ENCODE results near the gene ZBTB17.
A peak's percentile ranks its signal among the peaks of the same experiment; 100 is the strongest.

ZBTB17 gene

DNA sequence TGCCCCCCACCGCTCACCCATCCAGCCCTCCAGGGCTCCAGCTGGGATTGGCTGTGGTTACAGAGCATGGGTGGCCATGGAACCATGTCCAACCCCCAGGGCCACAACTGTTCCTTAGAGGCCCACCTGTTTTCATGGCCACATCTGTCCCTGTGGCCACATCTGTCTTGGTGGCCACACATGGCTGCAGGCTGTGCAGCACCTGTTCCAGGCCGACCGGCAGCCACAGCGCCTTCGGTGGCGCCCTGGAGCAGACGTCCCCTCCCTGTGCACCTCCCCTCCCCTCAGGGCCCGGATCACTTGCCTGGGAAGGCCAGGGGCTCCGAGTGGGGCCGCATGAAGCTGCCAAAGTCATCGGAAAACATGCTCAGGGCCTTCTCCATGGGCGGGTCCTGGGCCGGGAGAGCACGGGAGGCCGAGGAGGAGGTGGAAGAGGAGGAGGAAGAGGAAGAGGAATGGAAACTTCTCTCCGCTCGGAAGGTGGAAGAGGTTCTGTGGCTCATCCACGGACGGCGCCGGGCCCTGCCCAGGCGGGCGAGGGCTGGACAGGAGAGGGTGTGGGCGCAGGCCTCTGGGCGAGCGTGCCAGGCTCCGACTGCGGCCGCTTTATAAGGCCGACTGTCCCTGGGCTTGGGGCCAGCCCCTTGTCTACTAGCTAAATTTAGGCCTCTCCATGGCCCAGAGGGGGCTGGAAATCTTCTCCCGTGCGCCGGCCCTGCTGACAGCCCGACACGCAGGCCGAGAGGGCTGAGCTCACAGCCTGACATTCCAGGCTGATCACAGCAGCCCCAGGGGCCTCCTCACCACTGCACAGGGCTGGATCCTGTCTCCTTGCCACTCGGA, 41.8 kb upstream of the ZBTB17 start, which contains the start of gene HSPB7:
Gene HSPB7 (minus strand): TSS at position 583 of the 843 bp plus-strand sequence. CDS start 80 bp downstream, at position 503.
- peak within 1 kb of the TSS; percentile 66 for H3K27ac ChIP-seq (ENCODE audit: low read depth, low read length)
- no peaks in the 10 kb centered on the region for H3K36me3 ChIP-seq (ENCODE audit: control insufficient read depth in 1 of 2, insufficient read depth in 2 of 2, low read length in 2 of 2)
- no peaks in the 10 kb centered on the region for H3K27me3 ChIP-seq (ENCODE audit: control insufficient read depth in 1 of 2, insufficient read depth in 2 of 2, low read length in 2 of 2)
- peak within 1 kb of the TSS in 1 of 2 donors; percentile 33 for H3K9ac ChIP-seq (ENCODE audit: low read depth in 1 of 2, low read length in 2 of 2)
- no peaks in the 10 kb centered on the region for H3K9me3 ChIP-seq (ENCODE audit: control insufficient read depth in 1 of 2, low read length in 2 of 2)
- peaks cover 9 to 12% of the 10 kb centered on the region in 2 donors for H3K4me1 ChIP-seq (ENCODE audit: control insufficient read depth in 1 of 2, insufficient read depth in 2 of 2, low read length in 2 of 2)
- no peak within 1 kb of the TSS for H3K4me3 ChIP-seq (ENCODE audit: low read depth in 1 of 2, low read length in 2 of 2)

- no peak overlapping the region for H3K4me3 ChIP-seq (ENCODE audit: low read depth in 1 of 2, low read length in 2 of 2)
- no peaks in the 10 kb centered on the region for H3K9me3 ChIP-seq (ENCODE audit: control insufficient read depth in 1 of 2, low read length in 2 of 2)
- H3K27me3 ChIP-seq (ENCODE audit: control insufficient read depth in 1 of 2, insufficient read depth in 2 of 2, low read length in 2 of 2) = no peaks in the 10 kb centered on the region
- H3K27ac ChIP-seq (ENCODE audit: low read depth, low read length) = peak overlapping the region; percentile 66
- no peak overlapping the region for H3K9ac ChIP-seq (ENCODE audit: low read depth in 1 of 2, low read length in 2 of 2)
- H3K36me3 ChIP-seq (ENCODE audit: control insufficient read depth in 1 of 2, insufficient read depth in 2 of 2, low read length in 2 of 2) = no peaks in the 10 kb centered on the region
- peaks cover 12 to 18% of the 10 kb centered on the region in 2 donors for H3K4me1 ChIP-seq (ENCODE audit: control insufficient read depth in 1 of 2, insufficient read depth in 2 of 2, low read length in 2 of 2)
Measured at GRCh38 chr1:16017076-16017460, 41.2 kb upstream of the ZBTB17 start.

DNA sequence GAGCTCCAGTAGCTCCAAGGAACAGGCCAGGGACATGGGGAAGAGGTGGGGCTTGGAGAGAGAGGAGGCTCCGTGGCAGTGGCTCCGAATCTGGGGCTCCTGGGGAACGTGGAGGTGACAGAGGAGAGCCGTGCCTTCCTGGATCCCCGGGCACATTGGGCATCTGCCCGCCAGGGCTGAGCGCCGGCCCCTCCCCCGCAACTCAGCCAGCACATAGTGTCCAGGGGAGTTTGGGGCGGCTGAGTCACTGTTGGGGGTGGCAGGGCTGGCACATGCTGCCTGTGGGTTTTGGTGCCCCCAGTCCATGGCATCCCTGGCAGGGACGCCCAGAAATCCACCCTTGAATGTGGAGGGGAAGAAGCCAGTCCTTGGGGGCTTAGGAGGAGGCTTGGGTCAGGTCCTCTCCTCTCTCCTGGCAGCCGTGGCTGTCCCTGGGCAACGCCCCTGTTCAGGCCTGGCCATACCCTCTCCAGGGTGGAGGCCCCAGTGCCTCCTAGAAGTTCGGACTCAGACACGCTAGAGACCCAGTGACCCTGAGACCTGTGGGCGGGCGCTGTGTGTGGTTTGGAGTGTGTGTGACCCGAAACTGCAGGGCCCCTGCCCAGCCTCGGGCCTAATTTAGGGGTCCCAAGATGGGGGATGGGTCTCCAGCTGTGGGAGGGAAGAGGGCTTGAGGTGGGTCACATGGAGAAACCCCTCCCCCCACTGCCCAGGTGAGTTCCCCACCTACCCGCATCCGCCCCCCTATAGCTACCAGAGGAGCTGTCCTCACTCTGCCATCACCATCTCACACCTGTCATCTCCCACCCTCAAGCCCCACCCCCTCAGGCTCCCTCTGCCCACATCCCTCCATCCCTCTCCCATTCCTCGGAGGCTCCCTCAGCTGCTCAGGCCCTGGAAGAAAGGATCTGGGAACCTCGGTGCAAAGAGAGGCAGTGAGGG, 40.3 kb upstream of the ZBTB17 start:
- Histone ChIP-seq H3K4me1 (ENCODE audit: control insufficient read depth in 1 of 2, insufficient read depth in 2 of 2, low read length in 2 of 2) (peaks cover 12 to 18% of the 10 kb centered on the region in 2 donors), H3K4me3 (ENCODE audit: low read depth in 1 of 2, low read length in 2 of 2) (no peak overlapping the region), H3K9ac (ENCODE audit: low read depth in 1 of 2, low read length in 2 of 2) (no peak overlapping the region), H3K27ac (ENCODE audit: low read depth, low read length) (peak overlapping the region; percentile 20), H3K9me3 (ENCODE audit: control insufficient read depth in 1 of 2, low read length in 2 of 2) (no peaks in the 10 kb centered on the region), H3K36me3 (ENCODE audit: control insufficient read depth in 1 of 2, insufficient read depth in 2 of 2, low read length in 2 of 2) (no peaks in the 10 kb centered on the region), H3K27me3 (ENCODE audit: control insufficient read depth in 1 of 2, insufficient read depth in 2 of 2, low read length in 2 of 2) (no peaks in the 10 kb centered on the region)

DNA sequence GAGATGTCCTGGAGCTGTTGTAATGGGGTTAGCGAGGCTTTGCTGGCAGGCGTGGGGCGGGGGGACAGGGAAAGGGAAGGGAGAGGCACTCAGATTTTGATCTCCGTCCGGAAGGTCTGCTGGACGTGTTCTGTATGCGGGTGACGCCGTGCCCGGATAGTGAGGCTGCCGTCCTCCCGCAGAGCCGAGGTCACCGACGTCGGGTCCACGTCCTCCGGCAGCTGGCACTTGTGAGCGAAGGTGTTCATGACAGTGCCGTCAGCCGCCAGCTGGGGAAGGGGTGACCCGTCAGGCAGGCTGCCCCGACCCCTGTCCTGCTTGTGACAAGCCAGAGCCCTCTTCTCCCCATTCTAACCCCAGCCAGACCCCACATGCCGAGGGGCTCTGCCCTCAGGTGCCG, 39.6 kb upstream of the ZBTB17 start:
- Histone ChIP-seq H3K36me3 (ENCODE audit: control insufficient read depth in 1 of 2, insufficient read depth in 2 of 2, low read length in 2 of 2) (no peaks in the 10 kb centered on the region), H3K4me3 (ENCODE audit: low read depth in 1 of 2, low read length in 2 of 2) (no peak overlapping the region), H3K4me1 (ENCODE audit: control insufficient read depth in 1 of 2, insufficient read depth in 2 of 2, low read length in 2 of 2) (peaks cover 12 to 18% of the 10 kb centered on the region in 2 donors), H3K27ac (ENCODE audit: low read depth, low read length) (peak overlapping the region; percentile 20), H3K9ac (ENCODE audit: low read depth in 1 of 2, low read length in 2 of 2) (peak overlapping the region in 1 of 2 donors; percentile 43), H3K9me3 (ENCODE audit: control insufficient read depth in 1 of 2, low read length in 2 of 2) (no peaks in the 10 kb centered on the region), H3K27me3 (ENCODE audit: control insufficient read depth in 1 of 2, insufficient read depth in 2 of 2, low read length in 2 of 2) (no peaks in the 10 kb centered on the region)

- Histone ChIP-seq H3K27ac (ENCODE audit: low read depth, low read length) (peak overlapping the region; percentile 50), H3K36me3 (ENCODE audit: control insufficient read depth in 1 of 2, insufficient read depth in 2 of 2, low read length in 2 of 2) (no peaks in the 10 kb centered on the region), H3K27me3 (ENCODE audit: control insufficient read depth in 1 of 2, insufficient read depth in 2 of 2, low read length in 2 of 2) (no peaks in the 10 kb centered on the region), H3K4me1 (ENCODE audit: control insufficient read depth in 1 of 2, insufficient read depth in 2 of 2, low read length in 2 of 2) (peaks cover 12 to 18% of the 10 kb centered on the region in 2 donors), H3K9me3 (ENCODE audit: control insufficient read depth in 1 of 2, low read length in 2 of 2) (no peaks in the 10 kb centered on the region), H3K9ac (ENCODE audit: low read depth in 1 of 2, low read length in 2 of 2) (peak overlapping the region in 1 of 2 donors; percentile 43), H3K4me3 (ENCODE audit: low read depth in 1 of 2, low read length in 2 of 2) (no peak overlapping the region)
Measured at GRCh38 chr1:16014509-16015482, 38.9 kb upstream of the ZBTB17 start.

GRCh38 chr1:16013908-16014258, 38.0 kb upstream of the ZBTB17 start:
- Histone ChIP-seq H3K27ac (ENCODE audit: low read depth, low read length) (peak overlapping the region; percentile 44), H3K27me3 (ENCODE audit: control insufficient read depth in 1 of 2, insufficient read depth in 2 of 2, low read length in 2 of 2) (no peaks in the 10 kb centered on the region), H3K36me3 (ENCODE audit: control insufficient read depth in 1 of 2, insufficient read depth in 2 of 2, low read length in 2 of 2) (no peaks in the 10 kb centered on the region), H3K4me3 (ENCODE audit: low read depth in 1 of 2, low read length in 2 of 2) (no peak overlapping the region), H3K4me1 (ENCODE audit: control insufficient read depth in 1 of 2, insufficient read depth in 2 of 2, low read length in 2 of 2) (peaks cover 12 to 18% of the 10 kb centered on the region in 2 donors), H3K9ac (ENCODE audit: low read depth in 1 of 2, low read length in 2 of 2) (peak overlapping the region in 1 of 2 donors; percentile 10), H3K9me3 (ENCODE audit: control insufficient read depth in 1 of 2, low read length in 2 of 2) (no peaks in the 10 kb centered on the region)

DNA sequence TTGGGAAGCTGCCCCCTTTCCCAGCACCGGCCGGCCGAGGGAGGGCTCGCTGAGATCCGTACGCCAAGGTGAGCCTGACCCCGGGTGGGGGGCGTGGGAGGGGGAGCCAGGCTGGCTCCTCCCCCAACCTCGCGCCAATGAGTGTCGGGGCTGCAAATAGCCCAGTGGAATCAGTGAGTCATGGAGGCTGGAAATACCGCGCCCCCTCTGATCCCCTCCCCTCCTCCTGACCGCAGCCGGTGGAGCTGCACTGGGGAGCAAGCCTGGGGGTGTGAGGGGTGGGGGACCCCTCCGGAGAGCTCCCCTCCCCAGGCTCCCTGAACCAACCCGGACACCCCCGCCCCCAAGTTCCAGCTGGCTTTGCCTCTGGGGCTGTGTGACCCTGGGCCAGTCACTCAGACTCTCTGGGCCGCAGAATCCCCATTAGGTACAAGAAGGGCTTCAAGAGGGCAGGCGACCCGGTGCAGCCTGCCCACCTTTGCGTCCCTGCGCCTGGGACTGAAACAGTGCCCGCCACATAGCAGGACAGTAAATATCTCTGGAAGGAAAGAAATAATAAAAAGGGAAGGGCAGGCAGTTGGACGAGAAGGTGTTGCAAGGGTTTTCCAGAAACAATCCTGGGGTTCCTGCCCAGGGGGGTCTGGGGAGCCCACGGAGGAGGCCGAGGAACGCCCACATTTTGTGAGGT, 37.5 kb upstream of the ZBTB17 start:
- peak overlapping the region; percentile 58 for H3K27ac ChIP-seq (ENCODE audit: low read depth, low read length)
- no peaks in the 10 kb centered on the region for H3K9me3 ChIP-seq (ENCODE audit: control insufficient read depth in 1 of 2, low read length in 2 of 2)
- H3K4me3 ChIP-seq (ENCODE audit: low read depth in 1 of 2, low read length in 2 of 2) = peak overlapping the region in 1 of 2 donors; percentile 50

GRCh38 chr1:16012590-16013219, 36.8 kb upstream of the ZBTB17 start:
- peaks cover 12% of the 10 kb centered on the region in 2 donors for H3K4me1 ChIP-seq (ENCODE audit: control insufficient read depth in 1 of 2, insufficient read depth in 2 of 2, low read length in 2 of 2)
- no peaks in the 10 kb centered on the region for H3K9me3 ChIP-seq (ENCODE audit: control insufficient read depth in 1 of 2, low read length in 2 of 2)
- H3K36me3 ChIP-seq (ENCODE audit: control insufficient read depth in 1 of 2, insufficient read depth in 2 of 2, low read length in 2 of 2) = no peaks in the 10 kb centered on the region
- H3K4me3 ChIP-seq (ENCODE audit: low read depth in 1 of 2, low read length in 2 of 2) = peak overlapping the region; percentile 40 to 50
- H3K27ac ChIP-seq (ENCODE audit: low read depth, low read length) = peak overlapping the region; percentile 42
- no peak overlapping the region for H3K9ac ChIP-seq (ENCODE audit: low read depth in 1 of 2, low read length in 2 of 2)
- H3K27me3 ChIP-seq (ENCODE audit: control insufficient read depth in 1 of 2, insufficient read depth in 2 of 2, low read length in 2 of 2) = no peaks in the 10 kb centered on the region

More for the DNA sequence above, 37.5 kb upstream of the ZBTB17 start:
- Histone ChIP-seq H3K4me1 (ENCODE audit: control insufficient read depth in 1 of 2, insufficient read depth in 2 of 2, low read length in 2 of 2) (peaks cover 12 to 18% of the 10 kb centered on the region in 2 donors), H3K36me3 (ENCODE audit: control insufficient read depth in 1 of 2, insufficient read depth in 2 of 2, low read length in 2 of 2) (no peaks in the 10 kb centered on the region), H3K9ac (ENCODE audit: low read depth in 1 of 2, low read length in 2 of 2) (peak overlapping the region in 1 of 2 donors; percentile 10), H3K27me3 (ENCODE audit: control insufficient read depth in 1 of 2, insufficient read depth in 2 of 2, low read length in 2 of 2) (no peaks in the 10 kb centered on the region)

Measured in duodenal mucosa (tissue), 2 donors.